GM21619 (cell line): ENCODE data around the gene CAMK1D.
"Not testable (repeated sequence)": the region's sequence is repeated elsewhere in the genome, so short reads cannot be mapped to it uniquely, and the experiment has no call there.

Experiments used
- ATAC-seq: cut with Tn5 transposase; IDR thresholded peaks from one replicate; pipeline ENCODE4 v1.9.1; 2021; ENCODE audit not compliant: unreplicated experiment

The CAMK1D gene

DNA sequence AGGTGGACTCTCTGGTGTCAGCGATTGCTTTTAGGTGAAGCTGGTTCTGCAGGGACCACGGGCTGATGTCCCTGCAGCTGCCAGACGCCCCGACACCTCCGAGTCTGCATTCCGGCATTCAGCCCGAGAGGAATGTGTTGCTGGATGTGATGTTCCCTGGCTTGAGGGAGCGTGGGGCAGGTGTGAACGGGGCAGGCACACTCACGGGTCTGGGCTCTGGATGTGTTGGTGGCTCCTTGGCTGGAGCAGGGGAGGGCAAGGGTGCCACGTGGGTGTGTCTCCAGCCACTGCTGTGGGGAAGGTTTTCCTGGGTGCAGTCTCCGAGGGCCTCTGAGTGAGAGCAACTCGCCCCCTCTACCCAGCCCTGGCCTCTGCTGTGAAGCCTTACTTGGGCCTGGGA is 140.5 kb downstream of the CAMK1D start:
- ATAC-seq, result no peak

GRCh38 chr10:12490963-12491362 is 141.6 kb downstream of the CAMK1D start:
- ATAC-seq, result no peak

DNA sequence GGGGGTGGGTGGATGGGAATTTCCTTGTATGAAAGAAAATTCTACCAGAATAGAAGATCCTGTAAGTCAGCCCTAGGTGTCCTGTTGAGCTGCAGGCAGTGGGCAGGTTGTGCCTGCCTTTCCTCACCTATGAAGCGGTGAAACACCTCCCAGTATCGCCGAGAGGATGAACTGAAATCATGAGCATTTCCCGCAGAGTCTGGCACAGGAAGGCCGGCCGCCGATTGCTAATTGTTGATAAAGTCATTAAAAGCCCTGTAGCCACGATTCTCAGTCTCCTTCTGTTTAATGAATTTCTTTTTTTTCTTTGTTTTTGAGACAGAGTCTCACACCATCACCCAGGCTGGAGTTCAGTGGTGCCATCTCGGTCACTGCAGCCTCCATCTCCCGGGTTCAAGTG is 142.1 kb downstream of the CAMK1D start:
- no peak for ATAC-seq

DNA sequence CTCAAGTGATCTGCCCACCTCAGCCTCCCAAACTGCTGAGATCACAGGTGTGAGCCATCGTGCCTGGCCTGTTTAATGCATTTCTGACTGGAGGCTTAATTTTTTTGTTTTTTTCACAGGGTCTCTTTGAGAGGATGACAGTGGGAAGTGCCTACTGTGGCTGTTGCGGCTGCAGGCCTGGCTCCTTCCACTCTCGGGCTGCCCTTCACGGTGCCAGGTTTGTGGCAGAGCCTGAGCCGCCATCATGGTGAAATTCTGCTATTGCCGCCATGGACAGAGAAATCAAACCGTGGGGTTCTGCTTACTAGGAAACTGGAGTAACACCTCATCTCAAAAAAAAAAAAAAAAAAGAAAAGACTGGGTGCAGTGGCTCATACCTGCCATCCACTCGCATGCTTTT is 142.7 kb downstream of the CAMK1D start:
- ATAC-seq, result no peak

- not testable (repeated sequence) for ATAC-seq
These were observed 147.7 kb downstream of the CAMK1D start for GRCh38 chr10:12497046-12497445.

DNA sequence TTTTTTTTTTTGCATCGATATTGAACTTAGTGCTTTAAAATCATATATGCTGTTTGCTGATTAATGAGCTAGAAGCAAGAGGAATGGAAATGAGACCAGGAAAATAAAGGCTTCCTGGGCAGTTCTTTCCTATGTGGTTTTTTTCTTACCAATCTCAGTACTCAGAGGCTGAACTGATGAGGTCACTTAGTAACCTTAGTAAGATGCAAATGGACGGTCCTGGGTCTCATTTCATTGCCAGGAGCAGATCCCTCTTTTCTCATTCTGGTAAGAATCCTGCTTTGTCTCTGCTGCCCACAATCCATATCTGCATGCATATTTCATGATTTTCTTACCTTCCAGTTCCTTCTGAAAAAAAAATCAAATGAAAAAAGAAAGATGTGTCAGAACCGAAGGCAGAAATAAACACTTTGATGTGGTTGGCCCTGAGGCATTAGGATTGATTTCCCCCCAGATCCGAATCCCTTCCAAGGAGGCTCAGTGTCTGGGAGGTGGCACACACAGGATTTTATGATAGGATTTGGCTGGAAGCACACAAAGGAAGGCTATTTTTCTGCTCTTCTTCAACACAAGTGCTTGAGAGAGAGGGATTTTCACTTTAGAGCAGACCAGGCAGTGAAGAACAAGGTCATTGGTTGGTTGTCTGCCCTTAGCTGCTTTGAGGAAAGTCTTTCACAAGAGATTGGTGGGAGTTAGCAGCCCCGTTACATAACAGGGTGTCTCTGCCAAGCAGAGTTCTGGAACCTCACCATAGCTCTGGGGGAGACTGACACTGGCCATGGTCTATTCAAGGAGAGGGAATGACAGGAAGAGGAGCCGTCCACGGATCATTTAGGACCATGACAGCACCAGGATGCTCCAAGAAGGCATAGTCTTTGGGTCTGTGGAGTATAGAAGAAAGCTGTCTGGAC is 150.0 kb downstream of the CAMK1D start:
- ATAC-seq, result no peak

GRCh38 chr10:12500381-12501303 is 151.3 kb downstream of the CAMK1D start:
- ATAC-seq, result no peak

GRCh38 chr10:12501324-12501723 is 152.0 kb downstream of the CAMK1D start:
- ATAC-seq, result no peak

GRCh38 chr10:12501841-12502525 is 152.6 kb downstream of the CAMK1D start:
- ATAC-seq, result no peak

- ATAC-seq, result no peak
These were observed 153.4 kb downstream of the CAMK1D start for GRCh38 chr10:12502526-12503274.

- ATAC-seq, result no peak
These were observed 154.0 kb downstream of the CAMK1D start for GRCh38 chr10:12503311-12503710.

DNA sequence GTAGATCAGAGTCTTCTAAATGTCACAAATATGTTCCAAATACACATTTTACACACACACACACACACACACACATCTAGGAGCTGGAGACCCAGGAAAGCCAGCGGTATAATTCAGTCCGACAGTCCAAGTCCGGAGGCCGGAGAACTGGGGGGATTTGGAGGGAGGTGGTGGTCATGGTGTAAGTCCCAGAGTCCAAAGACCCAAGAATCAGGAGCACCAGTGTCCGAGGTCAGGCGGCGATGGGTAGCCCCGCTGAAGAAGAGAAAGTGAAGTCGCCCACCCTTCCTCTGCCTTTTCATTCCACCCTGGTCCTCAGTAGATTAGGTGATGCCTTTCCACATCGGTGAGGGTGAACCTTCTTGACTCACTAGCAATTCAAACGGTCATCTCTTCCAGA is 154.8 kb downstream of the CAMK1D start:
- no peak for ATAC-seq

- ATAC-seq, result no peak
These were observed 155.3 kb downstream of the CAMK1D start for GRCh38 chr10:12504628-12505027.

- ATAC-seq, result no peak
These were observed 156.3 kb downstream of the CAMK1D start for GRCh38 chr10:12505683-12506082.

DNA sequence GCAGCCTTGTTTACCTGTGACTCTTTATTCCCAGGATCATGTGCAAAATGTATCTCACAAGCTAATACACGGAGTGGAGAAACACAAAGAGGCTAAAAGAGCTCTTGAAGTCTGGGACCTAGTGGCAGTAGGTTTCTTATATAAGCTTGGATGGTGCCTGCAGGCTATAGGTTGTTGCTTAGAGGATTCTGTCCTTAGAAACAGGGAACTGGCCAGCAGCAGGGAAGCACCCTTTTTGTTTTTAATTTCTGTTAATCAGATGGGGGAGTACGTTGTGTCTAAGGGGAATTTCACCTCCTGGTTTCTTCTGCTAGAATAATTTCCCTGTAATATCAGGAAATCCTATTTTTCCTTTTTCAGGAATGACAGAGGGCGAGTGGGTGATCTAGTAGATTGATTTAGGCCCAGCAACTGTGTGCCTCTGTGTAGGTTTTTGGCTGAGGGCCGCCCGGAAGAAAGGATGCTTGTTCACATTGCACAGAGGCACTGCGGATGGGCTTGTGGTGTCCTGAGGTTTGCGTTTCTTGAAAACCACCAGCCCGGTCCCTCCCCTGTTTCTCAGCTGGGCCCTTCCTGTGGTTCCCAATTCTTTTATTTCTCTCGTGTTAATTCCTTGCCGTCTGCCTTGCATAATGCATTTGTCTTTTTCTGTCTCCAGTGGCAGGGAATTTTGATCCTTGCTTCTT is 158.0 kb downstream of the CAMK1D start:
- ATAC-seq, result no peak

- ATAC-seq, result no peak
These were observed 158.8 kb downstream of the CAMK1D start for GRCh38 chr10:12508165-12508564.

DNA sequence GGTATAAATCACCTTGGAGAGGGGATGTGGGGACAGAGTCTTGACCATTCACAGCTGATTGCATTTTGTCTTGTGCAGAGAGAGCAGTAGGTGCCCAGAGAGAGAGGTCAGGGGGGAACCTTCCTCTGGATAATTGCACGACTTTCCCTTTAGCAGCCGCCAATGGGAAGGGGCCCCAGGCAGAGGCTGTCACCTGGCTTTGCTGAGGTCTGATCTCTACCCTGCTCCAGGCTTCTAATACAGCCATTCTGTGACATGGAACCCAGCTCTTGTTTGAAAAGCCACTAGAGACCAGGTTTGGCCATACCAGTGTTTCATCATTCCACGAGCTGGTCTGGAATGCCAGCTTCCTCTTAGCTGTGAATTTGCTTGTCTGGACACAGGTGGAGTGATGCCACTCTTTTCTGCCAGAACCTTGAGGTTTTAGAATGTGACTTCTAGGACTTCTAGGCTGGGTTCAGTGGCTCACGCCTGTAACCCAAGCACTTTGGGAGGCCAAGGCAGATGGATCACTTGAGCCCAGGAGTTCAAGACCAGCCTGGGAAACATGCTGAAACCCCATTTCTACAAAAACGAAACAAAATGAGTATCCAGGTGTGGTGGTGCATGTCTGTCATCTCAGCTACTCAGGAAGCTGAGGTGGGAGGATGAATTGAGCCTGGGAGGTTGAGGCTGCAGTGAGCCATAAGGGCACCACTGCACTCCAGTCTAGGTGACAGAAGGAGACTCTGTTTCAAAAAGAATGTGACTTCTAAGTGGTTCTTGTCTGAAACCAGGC is 159.9 kb downstream of the CAMK1D start:
- no peak for ATAC-seq

- no peak for ATAC-seq
These were observed 160.4 kb downstream of the CAMK1D start for GRCh38 chr10:12509794-12510100.

GRCh38 chr10:12510501-12510941 is 161.2 kb downstream of the CAMK1D start:
- ATAC-seq, result no peak
